Endodermal cell (in vitro differentiated cells): ENCODE data around the gene NFKB1. TPM values are rescaled to one million over a fixed set of nuclear protein-coding genes. Genes with fewer than 3 reads are reported as not detected.

Experiments
- DNase-seq: peaks from one replicate; pipeline ENCODE4 v3.0.0-alpha.2; 2017
- H3K27ac ChIP-seq: 2 replicates; pipeline ENCODE4 v1.5.1; 2013; ENCODE audit warnings: mild to moderate bottlenecking, low read depth, low read length, moderate library complexity
- H3K27me3 ChIP-seq: 2 replicates; pipeline ENCODE4 v1.6.1; 2013; ENCODE audit warnings: mild to moderate bottlenecking, low read length, moderate library complexity; ENCODE audit not compliant: insufficient read depth, control insufficient read depth, poor library complexity, severe bottlenecking
- H3K36me3 ChIP-seq: 2 replicates; pipeline ENCODE4 v1.7.0; 2013; ENCODE audit warnings: mild to moderate bottlenecking, low read length, moderate library complexity; ENCODE audit not compliant: control insufficient read depth, insufficient read depth
- H3K4me1 ChIP-seq: one replicate; pipeline ENCODE4 v1.7.0; 2013; ENCODE audit warnings: low read length; ENCODE audit not compliant: control insufficient read depth, insufficient read depth
- H3K4me3 ChIP-seq: 2 replicates; pipeline ENCODE4 v1.5.1; 2013; ENCODE audit warnings: mild to moderate bottlenecking, low read length, moderate library complexity
- H3K9ac ChIP-seq: 2 replicates; pipeline ENCODE4 v1.6.1; 2013; ENCODE audit warnings: mild to moderate bottlenecking, low read length, moderate library complexity; ENCODE audit not compliant: poor library complexity, severe bottlenecking; ENCODE audit errors: extremely low read depth
- H3K9me3 ChIP-seq: 2 replicates; pipeline ENCODE4 v1.6.1; 2013; ENCODE audit warnings: mild to moderate bottlenecking, low read length, moderate library complexity; ENCODE audit not compliant: control insufficient read depth
- H3K27ac Mint-ChIP-seq: 2 replicates; pipeline ENCODE4 v1.8.0; 2020; ENCODE audit warnings: mixed read lengths
- H3K27me3 Mint-ChIP-seq: 2 replicates; pipeline ENCODE4 v1.8.0; 2021; ENCODE audit warnings: mild to moderate bottlenecking, mixed read lengths; ENCODE audit not compliant: insufficient read depth
- H3K36me3 Mint-ChIP-seq: 2 replicates; pipeline ENCODE4 v1.8.0; 2020; ENCODE audit warnings: low read depth, mixed read lengths
- H3K4me1 Mint-ChIP-seq: 2 replicates; pipeline ENCODE4 v1.8.0; 2020; ENCODE audit warnings: mixed read lengths
- H3K4me3 Mint-ChIP-seq: 2 replicates; pipeline ENCODE4 v1.8.0; 2020; ENCODE audit warnings: mild to moderate bottlenecking, moderate library complexity, mixed read lengths
- H3K9me3 Mint-ChIP-seq: 2 replicates; pipeline ENCODE4 v1.8.0; 2020; ENCODE audit warnings: mild to moderate bottlenecking, mixed read lengths
- WGBS, 2 experiments: methylation state at CpG; one replicate each; pipeline versions ENCODE4 v1.1.5 to v1.1.7; 2013; ENCODE audit warnings: missing lambda C conversion rate in 2 of 2, mixed read lengths in 1 of 2; ENCODE audit not compliant: insufficient coverage in 1 of 2, insufficient read length in 1 of 2; 5-methylcytosine and 5-hydroxymethylcytosine counted together
- total RNA-seq, 2 donors: library from RNA; stranded (reverse); fragmentation: NEBNext Ultra II Directional in 1 of 2; extraction: Animal tissue kit (Norgen Biotek cat#: 25700) in 1 of 2; gene quantifications; 2 replicates in 1 of 2; 3 replicates in 1 of 2; pipeline ENCODE4 v1.2.1, GENCODE V29; 2021
- TF ChIP-seq, protein P1 (sequence below): fragments of 200-600 bp; sonication (generic); conservative IDR thresholded peaks from 2 replicates; pipeline ENCODE4 v1.5.0; 2021; ENCODE audit warnings: antibody characterized with exemption, mild to moderate bottlenecking

NFKB1 gene
- total RNA-seq, 2 donors from 2014 or later, result 4.4 to 5.6 TPM

DNA sequence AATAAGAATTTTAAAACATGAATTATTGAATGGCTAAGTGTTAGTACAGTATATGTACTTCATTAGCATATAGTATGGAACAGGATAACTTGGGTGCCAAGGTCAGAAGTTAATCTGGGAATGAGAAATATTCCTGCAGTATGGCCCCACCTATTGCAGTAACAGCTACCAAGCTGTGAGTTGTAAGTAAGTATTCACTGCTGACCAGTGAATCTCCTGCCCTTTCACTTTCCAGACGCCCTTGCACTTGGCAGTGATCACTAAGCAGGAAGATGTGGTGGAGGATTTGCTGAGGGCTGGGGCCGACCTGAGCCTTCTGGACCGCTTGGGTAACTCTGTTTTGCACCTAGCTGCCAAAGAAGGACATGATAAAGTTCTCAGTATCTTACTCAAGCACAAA is 105.1 kb downstream of the NFKB1 start:
- Histone ChIP-seq H3K27me3 (no peaks in the 10 kb centered on the region), H3K4me3 (no peak overlapping the region), H3K9me3 (no peaks in the 10 kb centered on the region), H3K4me1 (no peaks in the 10 kb centered on the region), H3K27ac (no peak overlapping the region), H3K36me3 (peaks cover 6% of the 10 kb centered on the region), H3K9ac (no peak overlapping the region)
- no peak for DNase-seq
- H3K36me3 Mint-ChIP-seq, result peaks cover 6% of the 10 kb centered on the region
- no peaks in the 10 kb centered on the region for H3K9me3 Mint-ChIP-seq
- H3K27me3 Mint-ChIP-seq, result no peaks in the 10 kb centered on the region
- no peak overlapping the region for H3K4me3 Mint-ChIP-seq
- no peaks in the 10 kb centered on the region for H3K4me1 Mint-ChIP-seq
- no peak overlapping the region for H3K27ac Mint-ChIP-seq
- 95% methylated on average over 3 of the region's 3 CpGs; no CpG with 5 or more reads in 1 of the 2 experiments for WGBS, 2 experiments
- TF ChIP-seq, protein P1, sequence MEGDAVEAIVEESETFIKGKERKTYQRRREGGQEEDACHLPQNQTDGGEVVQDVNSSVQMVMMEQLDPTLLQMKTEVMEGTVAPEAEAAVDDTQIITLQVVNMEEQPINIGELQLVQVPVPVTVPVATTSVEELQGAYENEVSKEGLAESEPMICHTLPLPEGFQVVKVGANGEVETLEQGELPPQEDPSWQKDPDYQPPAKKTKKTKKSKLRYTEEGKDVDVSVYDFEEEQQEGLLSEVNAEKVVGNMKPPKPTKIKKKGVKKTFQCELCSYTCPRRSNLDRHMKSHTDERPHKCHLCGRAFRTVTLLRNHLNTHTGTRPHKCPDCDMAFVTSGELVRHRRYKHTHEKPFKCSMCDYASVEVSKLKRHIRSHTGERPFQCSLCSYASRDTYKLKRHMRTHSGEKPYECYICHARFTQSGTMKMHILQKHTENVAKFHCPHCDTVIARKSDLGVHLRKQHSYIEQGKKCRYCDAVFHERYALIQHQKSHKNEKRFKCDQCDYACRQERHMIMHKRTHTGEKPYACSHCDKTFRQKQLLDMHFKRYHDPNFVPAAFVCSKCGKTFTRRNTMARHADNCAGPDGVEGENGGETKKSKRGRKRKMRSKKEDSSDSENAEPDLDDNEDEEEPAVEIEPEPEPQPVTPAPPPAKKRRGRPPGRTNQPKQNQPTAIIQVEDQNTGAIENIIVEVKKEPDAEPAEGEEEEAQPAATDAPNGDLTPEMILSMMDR, result no peak

DNA sequence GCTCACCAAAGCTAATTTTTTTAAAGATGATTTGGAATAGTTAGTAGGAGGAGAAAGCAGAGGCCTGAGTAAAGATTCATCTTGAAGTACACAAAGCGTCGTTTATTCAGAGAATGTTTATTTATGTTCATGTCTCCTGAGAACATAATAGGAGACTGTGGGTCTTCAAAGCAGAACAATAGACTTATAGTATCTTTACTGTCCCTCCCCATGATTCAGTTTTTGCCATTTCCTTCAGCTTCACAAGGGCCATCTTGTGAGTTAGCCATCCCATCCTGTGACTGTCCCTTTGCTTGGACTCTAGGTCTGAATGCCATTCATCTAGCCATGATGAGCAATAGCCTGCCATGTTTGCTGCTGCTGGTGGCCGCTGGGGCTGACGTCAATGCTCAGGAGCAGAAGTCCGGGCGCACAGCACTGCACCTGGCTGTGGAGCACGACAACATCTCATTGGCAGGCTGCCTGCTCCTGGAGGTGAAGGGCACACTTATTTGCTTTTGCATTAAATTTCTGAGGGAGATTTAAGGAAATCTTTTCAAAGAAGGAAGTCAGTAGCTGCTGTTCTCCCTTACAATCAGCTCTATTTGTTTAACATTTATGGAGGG is 105.8 kb downstream of the NFKB1 start:
- H3K4me1 ChIP-seq, result no peaks in the 10 kb centered on the region
- H3K4me3 ChIP-seq, result no peak overlapping the region
- Mint-ChIP-seq H3K27me3 (no peaks in the 10 kb centered on the region), H3K36me3 (peaks cover 6% of the 10 kb centered on the region), H3K9me3 (no peaks in the 10 kb centered on the region), H3K4me3 (no peak overlapping the region), H3K27ac (no peak overlapping the region), H3K4me1 (no peaks in the 10 kb centered on the region)
- H3K9me3 ChIP-seq, result no peaks in the 10 kb centered on the region
- TF ChIP-seq, protein P1, result no peak
- WGBS, 2 experiments, result 93 to 97% methylated on average over 7 of the region's 7 CpGs
- no peaks in the 10 kb centered on the region for H3K27me3 ChIP-seq
- H3K9ac ChIP-seq, result no peak overlapping the region
- peaks cover 9% of the 10 kb centered on the region for H3K36me3 ChIP-seq
- no peak for DNase-seq
- no peak overlapping the region for H3K27ac ChIP-seq

DNA sequence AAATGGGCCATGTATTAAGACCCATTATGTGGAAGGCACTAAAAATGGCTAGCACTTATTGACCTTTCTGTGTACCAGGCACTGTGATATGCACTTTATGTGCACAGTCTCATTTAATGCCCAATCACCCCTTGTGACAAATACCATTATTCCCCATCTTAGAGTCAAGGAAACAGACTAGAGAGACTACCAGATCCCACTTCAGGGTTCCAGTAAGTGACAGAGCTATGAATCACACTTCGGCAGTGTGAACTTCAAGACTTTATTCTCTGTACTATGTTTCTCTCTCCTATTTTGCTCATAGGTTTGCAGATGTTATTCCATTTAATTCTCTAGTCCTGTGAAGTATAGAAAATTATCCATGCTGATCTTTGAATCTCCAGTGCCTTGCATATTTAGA is 107.0 kb downstream of the NFKB1 start:
- Histone ChIP-seq H3K27me3 (no peaks in the 10 kb centered on the region), H3K9ac (no peak overlapping the region), H3K9me3 (no peaks in the 10 kb centered on the region), H3K4me1 (no peaks in the 10 kb centered on the region), H3K27ac (no peak overlapping the region), H3K4me3 (no peak overlapping the region), H3K36me3 (peaks cover 9% of the 10 kb centered on the region)
- Mint-ChIP-seq H3K27me3 (no peaks in the 10 kb centered on the region), H3K4me1 (peaks cover 4% of the 10 kb centered on the region), H3K27ac (no peak overlapping the region), H3K36me3 (peaks cover 7% of the 10 kb centered on the region), H3K9me3 (no peaks in the 10 kb centered on the region), H3K4me3 (no peak overlapping the region)
- WGBS, 2 experiments, result 80 to 88% methylated on average over 1 of the region's 1 CpG
- TF ChIP-seq, protein P1, result no peak
- DNase-seq, result no peak
